ENCODE results near the gene TRIM14. TPM values are rescaled to one million over a fixed set of nuclear protein-coding genes. Genes with fewer than 3 reads are reported as not detected.

Gene TRIM14
- total RNA-seq, 1 experiment from 2014 or later = 12.5 TPM

- no peak overlapping the region for H4K8ac ChIP-seq (replicated peaks; ENCODE audit: insufficient read length, low read depth, low read length)
- Mint-ChIP-seq H3K4me1 (peaks cover 39 to 41% of the 10 kb centered on the region in 2 experiments), H3K27me3 (ENCODE audit: low read depth) (peaks cover 10% of the 10 kb centered on the region), H3K4me3 (peak overlapping the region; percentile 38 to 57; a peak in 3 of 5 replicates), H3K27ac (peak overlapping the region; percentile 71 to 93 (median 83); a peak in 6 of 7 replicates), H3K9me3 (peaks cover 0 to 4% of the 10 kb centered on the region in 2 experiments; a peak in 2 of 5 replicates), H3K36me3 (ENCODE audit: insufficient read depth in 1 of 3, low read depth in 3 of 3) (peaks cover 4 to 15% (median 8%) of the 10 kb centered on the region in 3 experiments; a peak in 5 of 7 replicates)
- no CpG with 5 or more reads among the region's 17 CpGs for WGBS (ENCODE audit: extremely low coverage, insufficient read length, low lambda C conversion rate)
- no peaks in the 10 kb centered on the region for H3K79me2 ChIP-seq (ENCODE audit: insufficient read depth, low read length)
- no peak overlapping the region for H2AFZ ChIP-seq (ENCODE audit: low read length)
- H3K79me1 ChIP-seq (ENCODE audit: insufficient read depth, low read depth, low read length, poor library complexity, severe bottlenecking) = no peaks in the 10 kb centered on the region
- H4K91ac ChIP-seq (ENCODE audit: insufficient read length, low read depth, low read length) = no peak overlapping the region
- H2BK120ac ChIP-seq (ENCODE audit: low read depth, low read length, poor library complexity, severe bottlenecking) = no peak overlapping the region
- H3K4me2 ChIP-seq (ENCODE audit: insufficient read depth, insufficient read length, low read length) = peak overlapping the region; percentile 54
- no peak for TF ChIP-seq CTCF (conservative IDR thresholded peaks at IDR 0.05)
- peak overlapping the region; percentile 1 for H3K9ac ChIP-seq (ENCODE audit: extremely low read depth, insufficient read length, low read length)
- H2BK5ac ChIP-seq (ENCODE audit: insufficient read length, low read length) = no peak overlapping the region
- no peaks in the 10 kb centered on the region for H3K27me3 ChIP-seq (ENCODE audit: insufficient read depth, low read length)
- H3K27ac ChIP-seq (ENCODE audit: insufficient read length, low read depth, low read length) = peak overlapping the region; percentile 18
- H2AK5ac ChIP-seq (ENCODE audit: insufficient read length, low read length) = no peak overlapping the region
- H2BK15ac ChIP-seq (ENCODE audit: low read depth, low read length) = no peak overlapping the region
- no peak overlapping the region for H3K56ac ChIP-seq (ENCODE audit: insufficient read length, low read depth, low read length)
- H3T11ph ChIP-seq (ENCODE audit: low read length) = no peak overlapping the region
- H4K20me1 ChIP-seq (ENCODE audit: control insufficient read depth, insufficient read depth, insufficient read length) = no peaks in the 10 kb centered on the region
- no peak overlapping the region for H4K5ac ChIP-seq (ENCODE audit: insufficient read length, low read depth, low read length)
- H3K4ac ChIP-seq (ENCODE audit: low read depth, low read length) = no peak overlapping the region
- DNase-seq = peak; percentile 70
- H3K9me3 ChIP-seq (ENCODE audit: control insufficient read depth, low read depth, low read length) = no peaks in the 10 kb centered on the region
- H3K18ac ChIP-seq (ENCODE audit: insufficient read length, low read depth, low read length) = no peak overlapping the region
- H3K23me2 ChIP-seq (ENCODE audit: insufficient read length, low read depth, low read length, poor library complexity, severe bottlenecking) = peaks cover 4% of the 10 kb centered on the region
- no peak overlapping the region for H2BK12ac ChIP-seq (ENCODE audit: insufficient read length, low read depth, low read length)
- H3K14ac ChIP-seq (ENCODE audit: insufficient read depth, low read length) = no peak overlapping the region
- no peak overlapping the region for H2BK20ac ChIP-seq (ENCODE audit: low read depth, low read length, poor library complexity, severe bottlenecking)
- peaks cover 2% of the 10 kb centered on the region; the same call in 1 of the 2 replicates for H3K4me1 ChIP-seq (ENCODE audit: insufficient read depth, low read length)
- H3K23ac ChIP-seq (ENCODE audit: insufficient read length, low read depth, low read length) = no peak overlapping the region
These were observed 27.0 kb downstream of the TRIM14 start for GRCh38 chr9:98091735-98092612.
